K562 (cell line): ENCODE results near the gene PCBP3. TPM values are rescaled to one million over a fixed set of nuclear protein-coding genes. Genes with fewer than 3 reads are reported as not detected.

Source experiments
- ATAC-seq: fragments of 200-7000 bp; cut with Tn5 transposase; 3 replicates; pipeline ENCODE4 v1.9.1; 2020; ENCODE audit warnings: moderate library complexity
- BruUV-seq: library from RNA; stranded (reverse); fragments of 400-500 nt; replicated peaks from 2 replicates; lab custom pipeline; 2021; lab: Mats Ljungman, UMichigan
- CTCF ChIA-PET: fragments of 300-600 bp; formaldehyde crosslinking; extraction: SDS; loops from one replicate; lab custom pipeline; 2021; ENCODE audit warnings: low intra/inter-chr PET ratio; lab: Yijun Ruan, JAX
- POLR2A ChIA-PET: fragments of 300-600, 350-650 bp; sonication (Branson Sonifier 250); formaldehyde crosslinking; extraction: SDS; loops from one replicate; lab custom pipeline; 2021; ENCODE audit warnings: antibody characterized with exemption, inconsistent platforms; lab: Yijun Ruan, JAX
- DNase-seq, 4 experiments: peaks; one replicate each; pipeline versions ENCODE4 v3.0.0 to v3.0.0-alpha.2; 2011 to 2018; ENCODE audit warnings: low spot score in 3 of 4, mixed read lengths in 3 of 4; ENCODE audit errors: extremely low read depth in 1 of 4
- FAIRE-seq: peaks from 2 replicates; lab custom pipeline; 2011; peaks lifted over from hg19 to GRCh38; lab: Jason Lieb, UNC
- H2AFZ ChIP-seq: 2 replicates; pipeline ENCODE4 v1.6.0; 2011; ENCODE audit warnings: low read depth, low read length, control low read depth, inconsistent platforms
- H3K27ac ChIP-seq: fragments of 200-600 bp; 3 replicates; pipeline ENCODE4 v1.8.0; 2011; ENCODE audit warnings: low read depth, mild to moderate bottlenecking, control low read depth, inconsistent platforms, low read length, moderate library complexity, mixed read lengths; ENCODE audit errors: extremely low read depth
- H3K27me3 ChIP-seq, 2 experiments: fragments of 300-600 bp in 1 of 2; 2 replicates in 1 of 2; 3 replicates in 1 of 2; pipeline versions ENCODE4 v1.6.0 to v1.8.0; 2011; ENCODE audit warnings: inconsistent platforms in 2 of 2, low read length in 2 of 2, mild to moderate bottlenecking in 1 of 2, mixed read lengths in 1 of 2, moderate library complexity in 1 of 2; ENCODE audit not compliant: control insufficient read depth in 2 of 2, insufficient read depth in 2 of 2
- H3K36me3 ChIP-seq: fragments of 300-600 bp; 3 replicates; pipeline ENCODE4 v1.8.0; 2011; ENCODE audit warnings: mild to moderate bottlenecking, low read length, inconsistent platforms; ENCODE audit not compliant: control insufficient read depth, insufficient read depth
- H3K4me1 ChIP-seq, 2 experiments: fragments of 200-600 bp in 1 of 2; replicated peaks in 1 of 2; 2 replicates in 1 of 2; 3 replicates in 1 of 2; pipeline versions ENCODE4 v1.5.1 to v1.8.0; 2011; ENCODE audit warnings: inconsistent platforms in 2 of 2, low read length in 2 of 2, mild to moderate bottlenecking in 1 of 2, mixed read lengths in 1 of 2, moderate library complexity in 1 of 2; ENCODE audit not compliant: control insufficient read depth in 2 of 2, insufficient read depth in 2 of 2
- H3K4me2 ChIP-seq: 2 replicates; pipeline ENCODE4 v1.6.1; 2011; ENCODE audit warnings: low read length, control low read depth, inconsistent platforms, mixed read lengths; ENCODE audit not compliant: insufficient read depth
- H3K4me3 ChIP-seq: fragments of 200-600 bp; sonication (generic), shearing (Covaris generic); 2 replicates; pipeline ENCODE4 v1.5.1; 2016; ENCODE audit warnings: control low read depth, inconsistent platforms
- H3K79me2 ChIP-seq: fragments of 200-600 bp; 3 replicates; pipeline ENCODE4 v1.8.0; 2011; ENCODE audit warnings: low read length, inconsistent platforms; ENCODE audit not compliant: control insufficient read depth, insufficient read depth
- H3K9ac ChIP-seq, 2 experiments: 2 replicates each; pipeline versions ENCODE4 v1.6.0 to v1.6.1; 2011; ENCODE audit warnings: low read depth in 2 of 2, low read length in 2 of 2, control low read depth in 1 of 2, inconsistent platforms in 1 of 2, mild to moderate bottlenecking in 1 of 2, mixed read lengths in 1 of 2; ENCODE audit not compliant: insufficient read depth in 1 of 2
- H3K9me1 ChIP-seq: one replicate; pipeline ENCODE4 v1.6.0; 2011; ENCODE audit warnings: inconsistent platforms, mild to moderate bottlenecking, low read length, moderate library complexity; ENCODE audit not compliant: control insufficient read depth, insufficient read depth
- H3K9me3 ChIP-seq: replicated peaks from 2 replicates; pipeline ENCODE4 v1.5.1; 2011; ENCODE audit warnings: low read depth, low read length, inconsistent platforms; ENCODE audit not compliant: control insufficient read depth, insufficient read depth
- H4K20me1 ChIP-seq: replicated peaks from 2 replicates; pipeline ENCODE4 v1.6.1; 2011; ENCODE audit warnings: low read length, inconsistent platforms, mixed read lengths; ENCODE audit not compliant: control insufficient read depth, insufficient read depth
- CTBP1 ChIP-seq: fragments of 450-650 bp; IDR thresholded peaks from 2 replicates; pipeline ENCODE4 v1.6.1; 2016; ENCODE audit warnings: borderline replicate concordance
- ILF3 ChIP-seq: fragments of 450-650 bp; IDR thresholded peaks from 2 replicates; pipeline ENCODE4 v1.6.1; 2018; ENCODE audit warnings: antibody characterized with exemption, mild to moderate bottlenecking, moderate library complexity, borderline replicate concordance
- KLF13 ChIP-seq: fragments of 450-650 bp; IDR thresholded peaks from 2 replicates; pipeline ENCODE4 v1.6.1; 2016; ENCODE audit warnings: missing genetic modification characterization, low read depth, mild to moderate bottlenecking, missing compliant biosample characterization, moderate library complexity, borderline replicate concordance
- MAFG ChIP-seq: fragments of 450-650 bp; conservative IDR thresholded peaks from 2 replicates; pipeline ENCODE4 v1.6.1; 2016; ENCODE audit warnings: missing genetic modification characterization, missing compliant biosample characterization
- ZBED1 ChIP-seq: IDR thresholded peaks from 2 replicates; pipeline ENCODE4 v1.6.1; 2014
- ZFPM2 ChIP-seq: fragments of 250-450 bp; sonication (Bioruptor Pico); IDR thresholded peaks from 2 replicates; pipeline ENCODE4 v1.5.1; 2022; ENCODE audit warnings: mild to moderate bottlenecking
- ZNF175 ChIP-seq: fragments of 200-800 bp; sonication (Bioruptor generic); IDR thresholded peaks from 2 replicates; pipeline ENCODE4 v1.6.1; 2016; ENCODE audit warnings: low read depth, mild to moderate bottlenecking, missing genetic modification characterization, missing compliant biosample characterization
- ZNF263 ChIP-seq: sonication (generic); formaldehyde crosslinking; IDR thresholded peaks from 2 replicates; pipeline ENCODE4 v1.8.0; 2022; ENCODE audit warnings: mild to moderate bottlenecking, missing genetic modification reagents, borderline replicate concordance
- ZNF316 ChIP-seq: fragments of 450-650 bp; IDR thresholded peaks from 2 replicates; pipeline ENCODE4 v1.6.1; 2016
- WGBS: fragments of 100-300 bp; shearing (Covaris generic); methylation state at CpG from one replicate; pipeline ENCODE4 v1.1.6; 2016; ENCODE audit warnings: low coverage, mixed read lengths; ENCODE audit not compliant: insufficient coverage; ENCODE audit errors: missing lambda C conversion rate; 5-methylcytosine and 5-hydroxymethylcytosine counted together
- in situ Hi-C: fragments of 300-500 bp; cut with MboI; formaldehyde crosslinking; loops from 4 replicates; pipeline ENCODE4 v1.15.0; 2018; ENCODE audit warnings: inconsistent platforms, mixed read lengths
- intact Hi-C: fragments of 100-400 bp; cut with micrococcal nuclease; formaldehyde crosslinking; loops from 2 replicates; pipeline ENCODE4 v1.14.2; 2022
- polyA plus RNA-seq, 8 experiments: library from polyadenylated mRNA; depleted of rRNA in 4 of 8; stranded (reverse) in 5 of 8; unstranded in 3 of 8; fragments of >200 nt; fragmentation: Nextera tagmentation in 2 of 8; fragmentation: Illumina TruSeq in 1 of 8; extraction: Ambion mirVana in 2 of 8; extraction: Trizol in 1 of 8; gene quantifications; 2 replicates each; pipeline versions ENCODE4 v1.2.1 to v1.2.3, GENCODE V29; 2011 to 2014; ENCODE audit warnings: inconsistent platforms in 1 of 8, missing spikeins in 1 of 8
- total RNA-seq, 7 experiments: library from RNA; depleted of rRNA in 6 of 7; stranded (reverse); fragments of >200 nt in 6 of 7; fragmentation: Illumina TruSeq in 2 of 7; extraction: Trizol in 2 of 7; gene quantifications; 2 replicates each; pipeline versions ENCODE4 v1.2.1 to v1.2.3, GENCODE V29; 2011 to 2021; ENCODE audit warnings: low replicate concordance in 1 of 7
- TF ChIP-seq, protein P1 (sequence below): sonication (generic); formaldehyde crosslinking; IDR thresholded peaks from 2 replicates; pipeline ENCODE4 v1.9.0; 2022; ENCODE audit warnings: mild to moderate bottlenecking, missing genetic modification reagents
- TF ChIP-seq, protein P2 (sequence below): sonication (generic); formaldehyde crosslinking; IDR thresholded peaks from 2 replicates; pipeline ENCODE4 v1.8.0; 2022; ENCODE audit warnings: mild to moderate bottlenecking, low read depth, missing genetic modification reagents
- TF ChIP-seq, protein P3 (sequence below), 2 experiments: fragments of 450-650 bp in 1 of 2; sonication (generic) in 1 of 2; formaldehyde crosslinking in 1 of 2; IDR thresholded peaks in 1 of 2; conservative IDR thresholded peaks in 1 of 2; 2 replicates each; pipeline versions ENCODE4 v1.6.1 to v1.8.1; 2016 to 2023; ENCODE audit warnings: mild to moderate bottlenecking in 2 of 2, moderate library complexity in 2 of 2, inconsistent platforms in 1 of 2, missing genetic modification reagents in 1 of 2
- TF ChIP-seq, protein P4 (sequence below): fragments of 250-450 bp; sonication (Bioruptor Pico); IDR thresholded peaks from 2 replicates; pipeline ENCODE4 v1.4.0; 2020

The PCBP3 gene
- total and polyA plus RNA-seq, 9 of the 15 experiments (the other 6 are each of a cell fraction or from before 2014, with no cell fraction given) = 0.18 TPM; not detected in 8

DNA sequence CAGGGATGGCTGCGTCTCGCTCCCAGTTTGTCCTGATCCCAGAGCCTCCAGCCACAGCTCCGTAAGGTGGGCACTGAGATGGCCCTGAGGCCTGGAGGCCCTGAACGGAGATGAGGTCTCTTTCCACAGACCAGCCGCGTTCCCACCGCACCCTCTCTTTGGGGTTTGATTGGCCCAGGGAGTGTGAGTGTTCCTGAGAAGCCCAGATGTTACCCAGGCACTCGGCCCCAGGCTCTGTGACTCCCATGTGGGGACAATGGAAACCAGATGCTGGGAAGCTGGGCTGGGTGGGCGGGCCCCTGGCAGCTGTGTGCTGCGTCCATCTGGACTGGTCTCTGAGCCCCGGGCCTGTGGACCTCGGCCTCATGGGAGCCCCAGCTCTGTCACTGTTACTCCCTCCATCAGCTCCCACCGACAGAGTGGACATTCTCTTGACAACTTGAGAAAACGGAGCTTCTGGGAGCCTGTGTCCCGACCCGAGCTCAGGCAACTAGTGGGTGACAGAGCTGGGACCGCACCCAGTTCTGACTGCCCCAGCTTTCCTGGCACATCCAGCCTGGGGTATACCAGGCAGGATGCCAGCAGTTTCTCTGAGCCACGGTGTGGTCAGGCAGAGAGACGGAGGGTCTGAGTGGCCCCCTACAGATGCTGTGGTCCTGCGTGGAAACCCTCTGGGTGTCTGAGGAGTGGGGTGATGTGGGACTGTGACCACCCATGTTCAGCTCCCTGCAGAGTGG, 328.3 kb downstream of the PCBP3 start:
- in situ Hi-C loops (no loop called here), intact Hi-C loops (loop anchor here (5.0 to 10.0 kb wide), 3 partner anchors 73 to 171 kb away; partner anchors contain the start of gene COL6A2)
- peaks cover 35 to 50% of the 10 kb centered on the region in 2 experiments for H3K27me3 ChIP-seq
- H3K4me2 ChIP-seq = no peak overlapping the region
- peaks cover 0 to 52% of the 10 kb centered on the region in 2 experiments; a peak in 4 of 5 replicates for H3K4me1 ChIP-seq
- H3K9me3 ChIP-seq = no peaks in the 10 kb centered on the region
- DNase-seq (no peak), ATAC-seq (no peak), FAIRE-seq (no peak)
- peaks cover 6% of the 10 kb centered on the region; the same call in 1 of the 2 replicates for H4K20me1 ChIP-seq
- no peak overlapping the region for H2AFZ ChIP-seq
- no TSS peak for BruUV-seq
- no peaks in the 10 kb centered on the region for H3K9me1 ChIP-seq
- CTCF ChIA-PET = interaction anchor here (0.6 kb wide), 1 partner anchor 306 kb away, joined by 3 read pairs; no protein-coding TSS in a partner anchor
- POLR2A ChIA-PET = interaction anchor here (0.5 to 0.7 kb wide), 3 partner anchors 27 to 284 kb away, joined by 3 to 5 read pairs (median 3); no protein-coding TSS in a partner anchor
- no peak overlapping the region; a peak in 1 of 4 replicates for H3K9ac ChIP-seq
- no peaks in the 10 kb centered on the region for H3K79me2 ChIP-seq
- WGBS = 8% methylated on average over 15 of the region's 20 CpGs
- no peaks in the 10 kb centered on the region for H3K36me3 ChIP-seq
- H3K27ac ChIP-seq = no peak overlapping the region
- no peak overlapping the region for H3K4me3 ChIP-seq
- no peak for TF ChIP-seq ZNF316
- TF ChIP-seq ZFPM2 (CRISPR knock-in tag) = no peak
- TF ChIP-seq ZBED1 = no peak
- TF ChIP-seq ZNF263 (CRISPR knock-in tag) = no peak
- TF ChIP-seq MAFG (tag) = no peak
- TF ChIP-seq, protein P1, sequence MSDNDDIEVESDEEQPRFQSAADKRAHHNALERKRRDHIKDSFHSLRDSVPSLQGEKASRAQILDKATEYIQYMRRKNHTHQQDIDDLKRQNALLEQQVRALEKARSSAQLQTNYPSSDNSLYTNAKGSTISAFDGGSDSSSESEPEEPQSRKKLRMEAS (CRISPR knock-in tag) = no peak
- TF ChIP-seq, protein P2, sequence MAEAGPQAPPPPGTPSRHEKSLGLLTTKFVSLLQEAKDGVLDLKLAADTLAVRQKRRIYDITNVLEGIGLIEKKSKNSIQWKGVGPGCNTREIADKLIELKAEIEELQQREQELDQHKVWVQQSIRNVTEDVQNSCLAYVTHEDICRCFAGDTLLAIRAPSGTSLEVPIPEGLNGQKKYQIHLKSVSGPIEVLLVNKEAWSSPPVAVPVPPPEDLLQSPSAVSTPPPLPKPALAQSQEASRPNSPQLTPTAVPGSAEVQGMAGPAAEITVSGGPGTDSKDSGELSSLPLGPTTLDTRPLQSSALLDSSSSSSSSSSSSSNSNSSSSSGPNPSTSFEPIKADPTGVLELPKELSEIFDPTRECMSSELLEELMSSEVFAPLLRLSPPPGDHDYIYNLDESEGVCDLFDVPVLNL (CRISPR knock-in tag) = no peak
- TF ChIP-seq, protein P3, sequence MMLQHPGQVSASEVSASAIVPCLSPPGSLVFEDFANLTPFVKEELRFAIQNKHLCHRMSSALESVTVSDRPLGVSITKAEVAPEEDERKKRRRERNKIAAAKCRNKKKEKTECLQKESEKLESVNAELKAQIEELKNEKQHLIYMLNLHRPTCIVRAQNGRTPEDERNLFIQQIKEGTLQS (IDR thresholded peaks at IDR 0.05) = no peak
- TF ChIP-seq, protein P3 (CRISPR knock-in tag; conservative IDR thresholded peaks at IDR 0.05) = no peak
- TF ChIP-seq, protein P4, sequence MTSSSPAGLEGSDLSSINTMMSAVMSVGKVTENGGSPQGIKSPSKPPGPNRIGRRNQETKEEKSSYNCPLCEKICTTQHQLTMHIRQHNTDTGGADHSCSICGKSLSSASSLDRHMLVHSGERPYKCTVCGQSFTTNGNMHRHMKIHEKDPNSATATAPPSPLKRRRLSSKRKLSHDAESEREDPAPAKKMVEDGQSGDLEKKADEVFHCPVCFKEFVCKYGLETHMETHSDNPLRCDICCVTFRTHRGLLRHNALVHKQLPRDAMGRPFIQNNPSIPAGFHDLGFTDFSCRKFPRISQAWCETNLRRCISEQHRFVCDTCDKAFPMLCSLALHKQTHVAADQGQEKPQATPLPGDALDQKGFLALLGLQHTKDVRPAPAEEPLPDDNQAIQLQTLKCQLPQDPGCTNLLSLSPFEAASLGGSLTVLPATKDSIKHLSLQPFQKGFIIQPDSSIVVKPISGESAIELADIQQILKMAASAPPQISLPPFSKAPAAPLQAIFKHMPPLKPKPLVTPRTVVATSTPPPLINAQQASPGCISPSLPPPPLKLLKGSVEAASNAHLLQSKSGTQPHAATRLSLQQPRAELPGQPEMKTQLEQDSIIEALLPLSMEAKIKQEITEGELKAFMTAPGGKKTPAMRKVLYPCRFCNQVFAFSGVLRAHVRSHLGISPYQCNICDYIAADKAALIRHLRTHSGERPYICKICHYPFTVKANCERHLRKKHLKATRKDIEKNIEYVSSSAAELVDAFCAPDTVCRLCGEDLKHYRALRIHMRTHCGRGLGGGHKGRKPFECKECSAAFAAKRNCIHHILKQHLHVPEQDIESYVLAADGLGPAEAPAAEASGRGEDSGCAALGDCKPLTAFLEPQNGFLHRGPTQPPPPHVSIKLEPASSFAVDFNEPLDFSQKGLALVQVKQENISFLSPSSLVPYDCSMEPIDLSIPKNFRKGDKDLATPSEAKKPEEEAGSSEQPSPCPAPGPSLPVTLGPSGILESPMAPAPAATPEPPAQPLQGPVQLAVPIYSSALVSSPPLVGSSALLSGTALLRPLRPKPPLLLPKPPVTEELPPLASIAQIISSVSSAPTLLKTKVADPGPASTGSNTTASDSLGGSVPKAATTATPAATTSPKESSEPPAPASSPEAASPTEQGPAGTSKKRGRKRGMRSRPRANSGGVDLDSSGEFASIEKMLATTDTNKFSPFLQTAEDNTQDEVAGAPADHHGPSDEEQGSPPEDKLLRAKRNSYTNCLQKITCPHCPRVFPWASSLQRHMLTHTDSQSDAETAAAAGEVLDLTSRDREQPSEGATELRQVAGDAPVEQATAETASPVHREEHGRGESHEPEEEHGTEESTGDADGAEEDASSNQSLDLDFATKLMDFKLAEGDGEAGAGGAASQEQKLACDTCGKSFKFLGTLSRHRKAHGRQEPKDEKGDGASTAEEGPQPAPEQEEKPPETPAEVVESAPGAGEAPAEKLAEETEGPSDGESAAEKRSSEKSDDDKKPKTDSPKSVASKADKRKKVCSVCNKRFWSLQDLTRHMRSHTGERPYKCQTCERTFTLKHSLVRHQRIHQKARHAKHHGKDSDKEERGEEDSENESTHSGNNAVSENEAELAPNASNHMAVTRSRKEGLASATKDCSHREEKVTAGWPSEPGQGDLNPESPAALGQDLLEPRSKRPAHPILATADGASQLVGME (CRISPR knock-in tag) = no peak
- no peak for TF ChIP-seq KLF13 (tag)
- TF ChIP-seq ILF3 = no peak
- TF ChIP-seq ZNF175 = no peak
- no peak for TF ChIP-seq CTBP1
